ENCODE measurements around the gene GFOD2.

The GFOD2 gene

GRCh38 chr16:67731071-67731752, 12.1 kb upstream of the GFOD2 start:
- no peak for DNase-seq

GRCh38 chr16:67730326-67730725, 11.2 kb upstream of the GFOD2 start:
- DNase-seq, result no peak

GRCh38 chr16:67729636-67730248, 10.6 kb upstream of the GFOD2 start:
- DNase-seq, result no peak

DNA sequence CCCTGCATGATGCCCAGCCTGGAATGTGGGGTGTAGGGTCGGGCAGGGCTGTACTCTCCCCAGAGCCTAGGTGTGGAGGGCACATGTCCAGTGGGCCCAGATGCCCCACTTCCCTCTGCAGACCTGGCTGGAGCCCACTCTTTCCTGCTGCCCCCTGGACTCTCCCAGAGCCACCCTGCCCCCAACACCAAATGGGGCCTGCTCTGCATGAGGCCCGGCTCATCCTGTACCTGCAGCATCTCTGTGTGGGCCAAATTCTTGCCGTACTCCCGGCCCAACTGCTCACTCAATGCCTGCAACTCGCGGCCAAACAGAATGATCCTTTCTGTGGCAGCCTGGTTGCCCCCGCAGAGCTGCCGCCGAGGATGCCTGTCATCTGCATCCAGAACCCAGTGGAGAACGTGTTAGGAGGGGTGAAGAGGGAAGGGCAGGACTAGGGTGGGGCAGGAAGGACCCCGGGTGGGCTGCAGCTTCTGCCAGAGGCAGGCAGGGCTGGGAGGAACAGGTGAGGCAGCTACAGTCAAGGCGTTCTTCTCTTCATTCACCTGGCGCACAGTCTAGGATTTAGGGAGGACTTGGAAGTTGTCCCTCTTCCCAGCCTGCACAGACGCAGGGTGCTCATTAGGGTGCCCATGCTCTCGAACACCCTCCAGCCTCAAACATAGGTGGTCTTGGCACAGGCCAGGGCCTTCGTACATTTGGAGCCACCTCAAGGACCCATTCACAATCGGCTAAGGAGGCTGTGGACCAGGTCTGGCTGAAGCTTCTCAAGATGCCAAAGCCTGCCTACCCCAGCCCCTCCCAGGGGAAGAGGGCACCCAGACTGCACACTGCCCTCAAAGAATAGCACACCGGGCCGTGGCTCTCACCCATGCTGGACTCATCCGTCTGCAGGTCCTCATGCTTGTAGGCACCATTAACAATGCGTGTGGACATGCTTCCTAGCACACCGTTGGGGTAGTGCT, 8.7 kb upstream of the GFOD2 start:
- no peak for DNase-seq

DNA sequence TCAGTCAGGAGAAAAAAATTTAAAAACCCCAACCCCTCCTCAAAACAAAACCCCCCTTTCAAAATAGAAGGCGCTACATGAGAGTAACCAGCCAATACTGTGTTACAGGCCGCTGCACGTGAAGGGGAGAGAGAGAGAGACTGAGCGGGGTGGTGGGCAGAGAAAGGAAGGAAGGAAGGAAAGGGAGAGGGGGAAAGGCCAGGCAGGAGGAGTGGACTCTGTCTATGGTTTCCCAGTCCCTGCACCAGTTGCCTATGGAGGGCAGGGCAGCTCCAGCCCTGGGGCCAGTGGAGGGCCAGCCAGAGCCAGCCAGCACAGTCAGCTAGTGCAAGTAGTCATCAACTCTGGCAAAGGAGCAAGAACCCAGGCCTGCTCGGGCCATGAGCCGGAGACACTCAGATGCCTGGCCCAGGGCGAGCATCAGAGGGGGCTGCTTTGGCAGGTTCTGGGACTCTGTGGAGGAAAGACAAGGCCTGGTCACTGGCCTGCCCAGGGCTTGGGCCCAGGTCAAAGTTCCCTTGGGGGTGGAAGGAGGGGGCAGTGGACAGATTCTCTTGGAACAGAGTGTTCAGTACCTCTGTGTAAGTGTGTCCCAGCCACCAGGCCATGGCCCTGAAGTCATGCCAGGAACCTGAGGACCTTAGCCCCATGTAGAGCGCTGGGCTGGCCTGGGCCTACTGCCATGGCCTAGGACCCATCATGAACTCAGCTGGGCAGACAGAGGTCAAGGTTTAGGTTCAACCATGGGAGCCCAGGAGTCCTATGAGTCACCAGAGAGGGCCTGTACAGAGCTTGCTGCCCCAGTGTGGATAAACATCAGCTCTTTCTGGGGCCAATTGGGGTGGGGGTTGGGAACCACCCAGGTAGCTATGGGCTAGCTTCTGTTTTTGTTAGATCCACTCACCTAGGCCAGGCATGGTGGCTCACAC, 7.3 kb upstream of the GFOD2 start:
- no peak for DNase-seq

- DNase-seq, result no peak
These were observed 4.8 kb upstream of the GFOD2 start for GRCh38 chr16:67723911-67724305.

DNA sequence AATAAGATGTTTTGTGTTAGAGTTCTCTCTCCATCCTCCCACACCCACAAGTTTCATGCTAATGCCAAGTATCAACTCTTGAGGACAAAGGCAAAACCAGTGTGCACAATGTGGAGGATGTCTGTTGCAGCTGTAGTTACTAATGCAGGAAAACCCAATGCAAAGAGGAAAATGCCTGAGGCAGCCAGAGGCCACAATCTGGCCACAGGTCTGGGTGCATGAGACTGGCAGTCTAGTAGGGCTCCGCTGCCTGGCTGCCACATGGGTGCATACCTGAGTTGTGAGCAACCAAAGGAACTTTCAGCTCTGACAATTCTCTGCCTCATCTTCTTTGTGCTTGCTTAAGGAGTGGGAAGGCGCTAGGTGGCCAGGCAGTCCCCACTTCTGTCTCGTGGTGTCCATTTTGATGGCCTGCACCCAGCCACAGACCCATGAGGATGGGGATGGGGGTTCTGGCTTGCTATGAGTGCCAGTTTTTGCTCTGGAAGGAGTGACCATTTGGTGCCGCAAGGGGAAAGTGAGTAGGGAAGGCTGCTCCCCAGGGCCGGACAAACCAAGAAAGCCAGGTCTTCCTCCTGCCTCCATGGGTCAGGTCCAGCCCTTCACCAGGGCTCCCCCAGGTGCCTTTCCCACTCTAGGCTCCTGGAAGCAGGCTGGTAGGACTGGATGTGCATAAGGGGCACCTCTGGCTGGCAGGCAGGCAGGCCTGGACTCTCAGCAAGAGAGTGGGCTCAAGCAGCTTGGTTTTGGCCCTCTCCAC, 4.2 kb upstream of the GFOD2 start:
- DNase-seq, result no peak

DNA sequence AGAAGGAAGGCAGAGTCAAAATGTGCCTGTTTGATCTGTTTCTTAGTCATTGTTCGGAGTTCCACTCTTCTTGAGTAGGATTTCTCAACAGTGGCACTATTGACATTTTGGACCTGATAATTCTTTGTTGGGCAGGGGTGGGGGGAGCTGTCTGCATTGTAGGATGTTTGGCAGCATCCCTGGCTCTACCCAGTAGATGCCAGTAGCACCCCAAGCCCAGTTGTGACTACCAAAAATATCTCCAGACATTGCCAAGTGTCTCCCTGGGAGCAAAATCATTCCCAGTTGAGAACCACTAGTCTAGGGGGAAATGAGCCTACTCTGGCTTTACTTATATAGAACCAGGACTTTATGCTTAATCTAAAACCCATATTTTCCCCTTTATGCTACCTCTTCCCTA, 1.1 kb upstream of the GFOD2 start:
- DNase-seq, result no peak

DNA sequence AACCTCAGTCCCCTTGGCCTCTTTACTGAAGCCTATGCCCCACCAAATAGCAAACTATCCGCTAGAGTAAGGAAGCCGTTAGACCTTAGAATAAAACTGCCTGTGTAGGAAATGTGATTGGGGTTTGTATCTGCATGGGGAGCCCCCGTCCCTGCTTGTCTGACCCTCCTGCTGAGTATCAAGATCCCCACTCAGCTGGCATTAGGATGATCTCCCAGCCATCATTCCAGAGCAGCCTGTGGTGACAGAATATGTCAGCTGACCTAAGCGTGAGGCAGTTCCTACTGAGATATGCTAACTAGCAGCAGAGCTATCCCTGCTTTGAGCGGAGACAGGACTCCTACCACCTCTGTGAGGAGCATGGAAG, 645 bp upstream of the GFOD2 start:
- DNase-seq, result no peak

DNA sequence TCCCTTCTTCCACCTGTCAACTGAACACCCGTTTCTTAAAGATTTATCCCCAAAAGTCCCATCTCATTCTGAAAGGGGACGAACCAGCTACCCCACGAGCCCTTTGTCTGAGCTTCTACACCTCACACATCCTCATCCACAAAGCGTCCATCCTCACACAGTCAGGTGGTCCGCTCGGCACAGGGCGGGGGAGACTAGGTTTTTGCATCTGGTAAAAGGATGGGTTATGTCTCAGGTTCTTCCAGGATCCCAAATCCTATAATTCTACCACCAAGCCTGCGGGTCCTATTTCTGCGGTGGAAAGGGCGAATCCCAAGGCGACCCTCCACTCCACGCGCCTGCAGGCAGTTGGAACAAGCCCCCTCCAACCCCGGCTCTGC, 458 bp downstream of the GFOD2 start:
- DNase-seq, result no peak

DNA sequence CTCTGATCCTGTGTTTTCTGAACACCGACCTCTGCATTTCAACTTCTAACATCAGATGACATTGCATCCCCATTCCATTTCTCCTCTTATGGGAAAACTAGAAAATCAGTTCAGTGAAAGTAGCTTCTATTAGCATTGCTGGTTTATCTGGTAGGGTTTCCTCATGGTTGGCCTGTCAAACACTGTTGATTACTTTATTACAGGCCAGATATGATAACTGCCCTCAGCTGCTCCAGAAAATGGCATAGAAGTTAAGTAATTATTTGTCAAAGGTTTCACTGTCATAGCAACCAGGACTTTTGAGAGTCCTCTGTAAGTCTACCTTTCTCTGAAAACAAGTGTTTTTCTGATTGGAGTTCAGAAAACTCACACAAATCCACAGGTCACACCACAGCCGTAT, 3.0 kb downstream of the GFOD2 start:
- no peak for DNase-seq

GRCh38 chr16:67714522-67714921, 4.6 kb downstream of the GFOD2 start:
- no peak for DNase-seq

DNA sequence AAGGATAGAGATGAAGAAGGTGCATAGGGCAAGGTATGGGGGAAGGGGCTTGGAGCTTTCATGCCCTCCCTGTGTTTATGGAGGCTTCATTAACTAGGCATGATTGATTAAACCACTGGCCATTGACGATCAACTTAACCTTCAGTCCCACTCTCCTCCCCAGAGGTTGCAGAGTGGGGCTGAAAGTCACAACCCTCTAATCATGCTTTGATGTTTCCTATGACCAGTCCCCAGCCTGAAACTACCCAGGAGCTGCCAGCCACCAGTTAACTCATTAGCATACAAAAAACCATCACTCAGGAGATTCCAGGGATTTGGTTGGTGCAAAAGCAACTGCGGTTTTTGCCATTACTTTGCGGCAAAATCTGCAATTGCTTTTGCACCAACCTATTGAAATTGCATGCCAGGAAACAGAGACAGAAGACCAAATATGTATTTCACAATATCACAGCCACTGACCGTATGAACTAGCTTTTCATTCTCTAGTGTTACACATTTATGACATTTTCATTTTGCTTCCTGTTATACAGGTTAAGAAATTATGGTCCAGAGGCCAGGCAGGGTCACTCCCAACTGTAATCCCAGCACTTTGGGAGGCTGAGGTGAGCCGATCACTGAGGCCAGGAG, 5.4 kb downstream of the GFOD2 start:
- DNase-seq, result no peak

- no peak for DNase-seq
These were observed 8.5 kb downstream of the GFOD2 start for GRCh38 chr16:67710607-67711006.

- no peak for DNase-seq
These were observed 10.1 kb downstream of the GFOD2 start for GRCh38 chr16:67709050-67709449.

GRCh38 chr16:67708368-67708771, 10.7 kb downstream of the GFOD2 start:
- DNase-seq, result no peak

GRCh38 chr16:67707790-67708189, 11.3 kb downstream of the GFOD2 start:
- DNase-seq, result no peak

DNA sequence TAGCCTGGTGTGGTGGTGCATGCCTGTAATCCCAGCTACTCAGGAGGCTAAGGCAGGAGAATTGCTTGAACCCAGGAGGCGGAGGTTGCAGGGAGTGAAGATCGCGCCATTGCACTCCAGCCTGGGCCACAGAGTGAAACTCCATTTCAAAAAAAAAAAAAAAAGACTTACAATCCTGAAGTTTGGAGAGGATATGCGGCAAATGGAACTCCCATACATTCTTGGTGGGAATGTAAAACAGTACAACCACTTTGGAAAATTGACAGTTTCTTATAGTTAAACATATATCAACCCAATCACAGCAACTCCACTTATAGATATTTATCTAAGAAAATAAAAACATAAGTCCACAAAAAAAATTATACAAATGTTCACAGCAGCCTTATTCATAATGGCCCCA, 11.9 kb downstream of the GFOD2 start:
- DNase-seq, result no peak

DNA sequence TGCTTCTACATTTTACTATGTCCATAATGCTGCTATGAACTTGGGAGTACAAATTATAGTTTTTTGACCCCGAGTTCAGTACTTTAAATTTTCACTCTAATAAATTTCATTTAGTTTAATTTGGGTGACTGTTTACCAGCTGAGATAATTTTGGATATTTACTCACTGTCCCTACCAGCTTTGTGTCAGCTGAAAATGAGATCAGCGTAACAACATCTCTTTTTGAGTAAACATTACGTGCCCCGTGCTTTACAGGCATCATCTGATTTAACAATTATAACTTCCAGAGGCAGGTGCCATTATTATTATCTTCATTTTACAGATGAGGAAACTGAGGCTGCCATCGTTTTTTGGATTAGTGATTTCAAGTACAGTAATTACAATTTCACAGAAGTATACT, 15.0 kb downstream of the GFOD2 start:
- DNase-seq, result no peak

GRCh38 chr16:67703626-67704025, 15.5 kb downstream of the GFOD2 start:
- DNase-seq, result no peak

- DNase-seq, result no peak
These were observed 17.0 kb downstream of the GFOD2 start for GRCh38 chr16:67702130-67702529.

DNA sequence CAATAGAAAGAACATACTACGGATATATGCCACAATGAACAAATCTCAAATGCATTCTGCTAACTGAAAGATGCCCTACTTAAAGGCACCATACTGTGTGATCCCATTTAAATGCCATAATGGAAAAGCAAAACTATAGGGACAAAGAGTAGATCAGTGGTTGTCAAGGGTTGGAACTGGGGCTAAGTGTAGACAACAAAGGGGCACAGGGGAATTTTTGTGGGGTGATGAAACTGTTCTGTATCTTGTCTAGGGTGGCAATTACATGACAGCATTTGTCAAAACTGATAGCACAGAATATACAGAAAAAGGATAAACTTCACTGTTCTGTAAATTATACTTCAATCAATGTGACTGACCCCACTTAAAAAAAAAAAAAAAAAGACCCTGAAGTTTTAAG, 17.7 kb downstream of the GFOD2 start:
- no peak for DNase-seq
